Measurements from ENCODE around the gene SCAMP3. TPM values are rescaled to one million over a fixed set of nuclear protein-coding genes. Genes with fewer than 3 reads are reported as not detected.

The SCAMP3 gene
- total and polyA plus RNA-seq, 10 of the 15 experiments (the other 5 are each of a cell fraction or from before 2014, with no cell fraction given), result 17.2 to 133 (median 87.3) TPM

DNA sequence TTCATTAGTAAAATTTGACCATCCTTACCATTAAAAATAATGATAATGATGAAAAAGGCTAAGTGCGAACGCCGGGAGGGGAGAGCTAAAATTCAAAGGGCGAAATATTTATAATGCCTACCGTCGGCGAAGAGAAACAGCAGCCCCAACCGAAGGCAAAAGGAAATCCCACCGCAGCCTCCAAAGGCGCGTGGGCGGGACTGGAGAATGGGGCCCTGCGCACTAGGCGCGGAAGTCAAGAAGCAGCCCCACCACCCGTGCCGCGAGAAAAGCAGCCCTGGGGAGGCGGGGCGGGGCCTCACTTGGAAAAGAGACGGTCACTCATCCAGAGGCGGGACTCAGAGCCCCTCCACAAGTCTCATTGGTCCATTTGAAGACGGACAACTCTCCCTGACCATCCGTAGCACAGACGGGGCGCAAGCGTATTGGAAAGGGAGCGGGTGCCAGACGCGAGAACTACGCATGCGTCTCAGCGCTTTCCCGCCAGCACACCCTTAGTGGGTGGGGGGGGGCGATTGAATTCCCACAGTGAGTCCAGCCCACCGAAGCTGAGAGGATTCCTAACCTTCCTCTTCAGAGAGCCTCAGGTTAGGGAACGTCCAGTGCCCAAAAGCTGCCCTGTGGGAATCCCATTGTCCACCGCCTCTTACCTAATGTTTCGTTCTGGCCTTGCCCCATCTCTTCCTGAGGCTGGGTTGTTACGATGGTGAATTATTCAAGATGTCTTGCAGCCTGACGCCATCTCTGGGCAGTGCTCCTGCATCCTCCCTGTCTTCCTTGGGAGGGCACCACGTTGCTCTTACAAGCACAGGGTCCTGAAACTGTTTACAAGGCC is 34.7 kb downstream of the SCAMP3 start (continued):
- TF ChIP-seq RELB (IDR thresholded peaks at IDR 0.05; ENCODE audit: low read depth), result peak; percentile 37; the same call in 1 of the 2 replicates
- TF ChIP-seq, protein P1, sequence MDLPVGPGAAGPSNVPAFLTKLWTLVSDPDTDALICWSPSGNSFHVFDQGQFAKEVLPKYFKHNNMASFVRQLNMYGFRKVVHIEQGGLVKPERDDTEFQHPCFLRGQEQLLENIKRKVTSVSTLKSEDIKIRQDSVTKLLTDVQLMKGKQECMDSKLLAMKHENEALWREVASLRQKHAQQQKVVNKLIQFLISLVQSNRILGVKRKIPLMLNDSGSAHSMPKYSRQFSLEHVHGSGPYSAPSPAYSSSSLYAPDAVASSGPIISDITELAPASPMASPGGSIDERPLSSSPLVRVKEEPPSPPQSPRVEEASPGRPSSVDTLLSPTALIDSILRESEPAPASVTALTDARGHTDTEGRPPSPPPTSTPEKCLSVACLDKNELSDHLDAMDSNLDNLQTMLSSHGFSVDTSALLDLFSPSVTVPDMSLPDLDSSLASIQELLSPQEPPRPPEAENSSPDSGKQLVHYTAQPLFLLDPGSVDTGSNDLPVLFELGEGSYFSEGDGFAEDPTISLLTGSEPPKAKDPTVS (IDR thresholded peaks at IDR 0.05; ENCODE audit: low read depth, low read length), result no peak
- no peak for TF ChIP-seq KDM1A (IDR thresholded peaks at IDR 0.05; ENCODE audit: borderline replicate concordance)
- no peak for TF ChIP-seq CEBPB (IDR thresholded peaks at IDR 0.05; ENCODE audit: borderline replicate concordance in 1 of 2, low read depth in 2 of 2, low read length in 2 of 2)
- 0 out of 2 replicates have a peak, but pooled peaks have one; percentile 36 for TF ChIP-seq STAT1 (conservative IDR thresholded peaks at IDR 0.05)
- peak; percentile 20; the same call in 1 of the 2 replicates for TF ChIP-seq NFIC (IDR thresholded peaks at IDR 0.05; ENCODE audit: low read depth, low read length)
- TF ChIP-seq PAX5 (IDR thresholded peaks at IDR 0.05; ENCODE audit: borderline replicate concordance, low read depth, low read length), result no peak
- no peak for TF ChIP-seq CBX3 (IDR thresholded peaks at IDR 0.05; ENCODE audit: borderline replicate concordance, low read depth)
- no peak for TF ChIP-seq ZBTB33 (IDR thresholded peaks at IDR 0.05)
- no peak for TF ChIP-seq WRNIP1 (IDR thresholded peaks at IDR 0.05; ENCODE audit: borderline replicate concordance, low read depth, low read length)
- TF ChIP-seq HDGF (IDR thresholded peaks at IDR 0.05), result no peak
- peak; percentile 78 for TF ChIP-seq YY1 (IDR thresholded peaks at IDR 0.05; ENCODE audit: low read depth, low read length)
- peak; percentile 46; the same call in 1 of the 2 replicates for TF ChIP-seq CREB1 (IDR thresholded peaks at IDR 0.05; ENCODE audit: low read depth)
- no peak for TF ChIP-seq MTA2 (IDR thresholded peaks at IDR 0.05; ENCODE audit: low read depth)
- no peak for TF ChIP-seq BRCA1 (IDR thresholded peaks at IDR 0.05; ENCODE audit: low read depth, low read length)
- TF ChIP-seq ZBED1 (IDR thresholded peaks at IDR 0.05; ENCODE audit: borderline replicate concordance), result peak; percentile 63; the same call in 1 of the 2 replicates
- TF ChIP-seq KLF5 (IDR thresholded peaks at IDR 0.05; ENCODE audit: partially characterized antibody), result peak; percentile 17
- TF ChIP-seq SUZ12 (IDR thresholded peaks at IDR 0.05; ENCODE audit: unreplicated experiment), result no peak
- TF ChIP-seq, protein P2, sequence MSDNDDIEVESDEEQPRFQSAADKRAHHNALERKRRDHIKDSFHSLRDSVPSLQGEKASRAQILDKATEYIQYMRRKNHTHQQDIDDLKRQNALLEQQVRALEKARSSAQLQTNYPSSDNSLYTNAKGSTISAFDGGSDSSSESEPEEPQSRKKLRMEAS (IDR thresholded peaks at IDR 0.05; ENCODE audit: low read depth, low read length), result no peak
- TF ChIP-seq DPF2 (IDR thresholded peaks at IDR 0.05), result no peak; the same call in none of the 2 replicates
- TF ChIP-seq, protein P3, sequence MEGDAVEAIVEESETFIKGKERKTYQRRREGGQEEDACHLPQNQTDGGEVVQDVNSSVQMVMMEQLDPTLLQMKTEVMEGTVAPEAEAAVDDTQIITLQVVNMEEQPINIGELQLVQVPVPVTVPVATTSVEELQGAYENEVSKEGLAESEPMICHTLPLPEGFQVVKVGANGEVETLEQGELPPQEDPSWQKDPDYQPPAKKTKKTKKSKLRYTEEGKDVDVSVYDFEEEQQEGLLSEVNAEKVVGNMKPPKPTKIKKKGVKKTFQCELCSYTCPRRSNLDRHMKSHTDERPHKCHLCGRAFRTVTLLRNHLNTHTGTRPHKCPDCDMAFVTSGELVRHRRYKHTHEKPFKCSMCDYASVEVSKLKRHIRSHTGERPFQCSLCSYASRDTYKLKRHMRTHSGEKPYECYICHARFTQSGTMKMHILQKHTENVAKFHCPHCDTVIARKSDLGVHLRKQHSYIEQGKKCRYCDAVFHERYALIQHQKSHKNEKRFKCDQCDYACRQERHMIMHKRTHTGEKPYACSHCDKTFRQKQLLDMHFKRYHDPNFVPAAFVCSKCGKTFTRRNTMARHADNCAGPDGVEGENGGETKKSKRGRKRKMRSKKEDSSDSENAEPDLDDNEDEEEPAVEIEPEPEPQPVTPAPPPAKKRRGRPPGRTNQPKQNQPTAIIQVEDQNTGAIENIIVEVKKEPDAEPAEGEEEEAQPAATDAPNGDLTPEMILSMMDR (IDR thresholded peaks at IDR 0.05 in 2 of 3, conservative IDR thresholded peaks at IDR 0.05 in 1 of 3; ENCODE audit: control insufficient read depth in 2 of 3, extremely low read depth in 1 of 3, insufficient read depth in 1 of 3, low read depth in 3 of 3, low read length in 3 of 3), result no peak
- TF ChIP-seq RFX5 (IDR thresholded peaks at IDR 0.05; ENCODE audit: low read depth, low read length), result no peak
- no peak for TF ChIP-seq ETV6 (conservative IDR thresholded peaks at IDR 0.05 in 1 of 2, IDR thresholded peaks at IDR 0.05 in 1 of 2; ENCODE audit: borderline replicate concordance in 1 of 2, low read depth in 1 of 2)

Data from GM12878 (cell line).